DMS 273 (cell line): ENCODE results near the gene PDE7B.

Experiments used
- DNase-seq: peaks from one replicate; lab custom pipeline; 2025; ENCODE audit not compliant: unreplicated experiment; lab: John Stamatoyannopoulos, UW

PDE7B gene

DNA sequence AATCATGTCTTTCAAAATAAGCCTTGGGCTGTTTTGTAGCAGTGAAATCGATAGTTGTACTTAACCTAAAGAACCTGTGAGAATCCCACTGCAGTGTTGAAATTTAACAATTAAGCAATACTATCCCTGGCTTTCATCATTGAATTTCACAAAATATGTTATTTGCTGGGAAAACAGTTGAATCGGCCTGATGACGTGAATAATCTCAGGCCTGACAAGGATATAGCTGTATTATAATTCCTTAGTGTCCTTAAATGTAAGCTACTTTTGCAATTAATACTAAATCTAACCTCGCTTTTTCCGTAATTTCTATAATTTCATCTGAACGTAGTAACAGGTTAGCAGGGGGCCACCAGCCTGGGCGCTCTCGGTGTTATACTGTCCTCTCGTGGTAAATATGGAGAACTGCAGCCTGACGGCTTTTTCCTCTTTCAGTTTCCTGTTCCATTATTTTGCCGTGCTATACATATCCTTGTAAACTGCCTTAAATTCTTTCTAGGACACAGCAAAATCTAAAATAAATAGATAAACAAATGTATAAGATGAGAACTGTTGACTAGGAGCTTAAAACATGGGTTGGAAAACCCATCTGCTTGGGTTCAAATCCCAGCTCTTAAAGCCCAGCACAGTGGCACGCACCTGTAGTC, 374.6 kb downstream of the PDE7B start:
- DNase-seq = peak; percentile 71

DNA sequence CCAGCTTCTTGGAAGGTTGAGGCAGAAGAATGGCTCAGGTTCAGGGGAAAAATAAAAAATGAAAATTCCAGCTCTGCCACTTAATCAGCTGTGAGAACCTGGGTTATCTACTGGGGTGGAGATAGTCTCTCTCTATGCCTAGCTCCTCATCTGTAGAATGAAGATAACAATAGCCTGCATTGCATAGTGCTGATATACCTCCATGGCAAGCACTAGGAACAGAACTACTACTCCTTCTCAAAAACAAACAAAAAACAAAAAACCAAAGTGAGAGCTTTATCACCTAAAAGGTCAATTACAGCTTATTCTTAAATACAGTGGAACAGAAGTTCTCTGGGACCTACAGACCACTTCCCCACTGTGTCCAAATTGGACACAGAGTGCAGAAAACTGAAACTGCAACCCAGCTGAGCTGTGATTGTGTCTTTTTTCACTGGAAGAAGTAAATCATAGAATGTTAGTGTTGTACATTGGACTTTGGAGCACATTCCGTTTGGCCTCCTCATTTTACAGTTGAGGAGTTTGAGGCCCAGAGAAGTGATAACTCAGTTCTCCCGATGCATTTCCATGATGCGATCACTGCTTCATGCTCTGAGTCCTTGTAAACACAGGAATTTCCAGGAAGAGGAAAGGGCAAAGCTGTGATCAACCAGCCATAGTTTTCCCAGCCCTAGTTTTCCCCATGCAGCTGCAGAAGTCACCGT, 375.3 kb downstream of the PDE7B start:
- no peak for DNase-seq

- no peak for DNase-seq
Observed at GRCh38 chr6:136228814-136229213, 377.3 kb downstream of the PDE7B start.

- DNase-seq = no peak
Observed at GRCh38 chr6:136230219-136230853, 378.8 kb downstream of the PDE7B start.

- DNase-seq = no peak
Observed at GRCh38 chr6:136232701-136233100, 381.2 kb downstream of the PDE7B start.

DNA sequence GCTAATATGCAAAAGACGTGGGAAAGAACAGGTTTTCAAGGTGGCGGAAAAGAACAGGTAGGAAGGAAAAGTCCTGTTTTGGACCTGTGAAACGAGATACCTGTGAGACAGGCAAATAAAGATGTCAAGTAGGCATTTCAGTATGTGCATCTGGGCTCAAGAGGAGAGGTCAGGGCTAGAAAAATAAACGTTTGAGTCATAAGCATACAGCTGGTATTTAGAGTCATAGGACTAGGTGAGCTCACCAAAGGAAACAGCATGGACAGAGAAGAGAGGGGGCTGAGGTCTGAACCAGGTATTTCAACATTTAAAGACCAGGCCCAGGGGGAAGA, 383.7 kb downstream of the PDE7B start:
- no peak for DNase-seq

DNA sequence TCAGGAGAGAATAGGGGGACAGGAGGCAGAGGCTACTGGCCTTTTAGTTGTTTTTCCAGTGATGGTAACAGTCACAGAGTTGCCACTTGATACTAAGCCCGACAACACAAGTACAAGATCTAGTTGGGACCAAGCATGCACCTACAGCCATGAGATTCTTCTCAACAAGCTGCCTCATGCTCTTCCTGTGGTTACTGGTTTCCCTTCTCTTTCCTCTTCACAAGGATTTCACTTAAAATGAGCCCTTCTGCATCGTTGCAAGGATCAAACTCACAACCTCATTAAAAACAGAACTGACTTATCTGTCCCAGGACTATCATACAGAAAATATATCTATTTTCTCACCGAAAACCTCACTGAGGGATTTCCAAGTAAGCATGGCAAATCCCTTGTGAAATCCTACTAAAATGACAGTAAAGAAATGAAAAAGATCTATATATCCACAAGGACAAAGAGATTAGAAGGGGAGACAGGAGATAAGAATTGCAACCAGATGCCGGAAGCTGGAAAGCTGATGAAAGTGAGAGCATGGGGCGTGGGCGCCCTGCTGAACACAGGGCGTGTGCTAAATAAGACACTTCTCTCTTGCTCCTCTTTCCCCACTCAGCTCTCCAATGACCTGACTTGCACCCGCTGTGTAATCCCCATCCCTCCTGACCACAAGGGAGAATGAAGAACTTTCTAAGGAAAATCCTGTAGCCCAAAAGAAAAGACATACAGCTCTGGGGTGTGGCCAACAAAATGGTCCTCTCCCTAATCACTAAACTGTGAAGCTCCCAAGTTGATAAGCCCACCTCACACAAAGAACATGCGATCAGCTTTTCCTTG, 385.2 kb downstream of the PDE7B start:
- DNase-seq = no peak

DNA sequence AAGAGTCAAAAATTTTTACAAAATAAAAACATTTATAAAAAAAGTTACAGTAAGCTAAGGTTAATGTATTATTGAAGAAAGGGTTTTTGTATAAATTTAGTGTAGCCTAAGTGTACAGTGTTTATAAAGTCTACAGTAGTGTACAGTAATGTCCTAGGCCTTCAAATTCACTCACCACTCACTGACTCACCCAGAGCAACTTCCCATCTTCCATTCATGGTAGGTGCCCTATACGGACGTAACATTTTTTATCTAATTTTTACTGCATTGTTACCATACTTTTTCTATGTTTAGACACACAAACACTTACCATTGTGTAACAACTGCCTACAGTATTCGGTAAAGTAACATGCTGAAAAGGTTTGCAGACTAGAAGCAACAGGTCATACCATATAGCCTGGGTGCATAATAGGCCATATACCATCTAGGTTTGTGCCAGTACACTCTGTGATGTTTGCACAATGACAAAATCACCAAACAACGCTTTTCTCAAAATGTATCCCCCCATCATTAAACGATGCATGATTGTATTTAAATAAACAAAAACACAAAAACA, 392.6 kb downstream of the PDE7B start:
- no peak for DNase-seq
